HG02798 (cell line): ENCODE results near the gene KAZN.

Source experiments
- ATAC-seq: cut with Tn5 transposase; IDR thresholded peaks from one replicate; pipeline ENCODE4 v1.9.1; 2021; ENCODE audit warnings: mild to moderate bottlenecking; ENCODE audit not compliant: unreplicated experiment, poor library complexity

The KAZN gene

DNA sequence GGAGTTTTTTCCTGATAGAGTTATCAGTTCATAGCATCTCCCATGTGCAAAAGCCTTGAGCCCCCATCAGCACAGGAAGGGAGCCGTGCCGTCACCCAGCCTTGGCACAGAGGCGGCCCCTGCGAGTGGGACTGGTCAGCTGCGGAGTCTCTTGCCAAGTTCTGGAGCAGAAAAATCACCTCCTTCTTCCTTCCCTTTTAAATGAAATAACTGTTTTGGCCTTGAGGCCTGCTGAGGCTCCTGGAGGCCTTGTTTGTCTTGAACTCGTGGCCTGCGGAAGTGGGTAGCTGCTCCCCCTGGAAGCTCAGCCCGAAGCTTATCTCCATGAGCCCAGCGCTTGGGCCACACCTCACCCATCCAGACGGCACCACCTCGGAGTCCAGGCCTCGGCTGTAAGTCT lies 409.4 kb downstream of the KAZN start:
- no peak for ATAC-seq

DNA sequence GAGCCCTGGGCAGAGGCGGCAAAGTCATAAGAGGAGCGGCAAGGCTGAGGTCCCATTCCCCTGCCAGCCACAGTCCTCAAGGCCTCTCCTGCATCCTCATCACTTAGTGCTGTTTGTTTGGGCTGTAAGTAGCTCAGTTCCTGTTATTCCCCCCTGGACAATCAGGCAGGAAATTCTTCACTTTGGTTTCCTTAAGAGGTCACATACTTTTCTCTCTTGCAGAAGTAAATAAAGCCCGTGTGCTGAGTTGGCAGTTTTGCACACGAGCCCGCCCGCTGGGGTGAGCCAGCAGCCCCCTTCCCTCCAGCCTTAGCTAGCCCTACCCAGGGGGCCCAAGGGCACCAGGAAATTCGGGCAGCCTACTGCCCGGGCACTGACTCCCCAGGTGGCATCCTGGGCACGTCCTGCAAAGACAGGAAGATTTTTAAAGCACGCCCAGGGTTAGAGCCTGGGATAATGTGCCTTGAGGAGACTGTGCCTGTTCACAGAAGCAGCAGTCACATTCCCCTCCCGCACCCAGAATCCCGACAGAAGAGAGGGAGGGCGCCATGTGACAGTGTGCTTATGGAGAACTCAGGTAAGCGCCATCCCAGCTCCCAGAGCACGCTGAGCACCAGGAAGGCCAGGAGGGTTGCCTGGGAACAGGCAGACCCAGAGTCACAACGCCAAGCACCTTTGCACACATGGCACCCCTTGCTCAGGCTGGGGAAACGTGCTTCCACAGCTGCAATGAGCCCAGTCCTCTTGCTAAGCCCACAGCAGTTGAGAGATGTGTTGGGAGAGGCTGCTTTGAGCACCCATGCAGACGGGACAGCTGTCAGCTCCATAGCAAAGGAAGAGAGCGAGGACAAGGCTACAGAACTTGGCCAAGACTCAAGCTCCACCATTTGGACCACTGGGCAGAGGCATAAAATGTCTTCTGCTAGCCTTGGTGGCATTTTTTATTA lies 410.6 kb downstream of the KAZN start:
- no peak for ATAC-seq

DNA sequence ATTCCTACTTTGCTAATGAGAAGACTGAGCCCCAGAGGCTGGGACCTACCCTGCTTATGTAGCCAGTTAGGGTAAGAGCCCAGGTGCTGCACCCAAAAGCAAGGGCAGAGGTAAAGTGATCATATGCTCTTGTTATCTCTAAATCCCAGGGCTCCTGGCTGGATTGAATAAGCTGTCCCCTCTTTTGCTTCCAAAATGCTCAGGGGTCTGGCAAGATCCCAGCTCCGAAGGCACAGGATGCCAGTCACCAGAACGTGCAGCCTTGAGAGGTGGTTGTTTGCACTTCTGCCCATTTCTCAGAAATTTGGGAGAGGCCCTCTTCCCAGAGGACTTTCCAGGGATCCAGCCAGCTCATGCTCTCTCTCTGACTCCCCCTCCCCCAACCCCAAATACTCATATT lies 412.7 kb downstream of the KAZN start:
- no peak for ATAC-seq

DNA sequence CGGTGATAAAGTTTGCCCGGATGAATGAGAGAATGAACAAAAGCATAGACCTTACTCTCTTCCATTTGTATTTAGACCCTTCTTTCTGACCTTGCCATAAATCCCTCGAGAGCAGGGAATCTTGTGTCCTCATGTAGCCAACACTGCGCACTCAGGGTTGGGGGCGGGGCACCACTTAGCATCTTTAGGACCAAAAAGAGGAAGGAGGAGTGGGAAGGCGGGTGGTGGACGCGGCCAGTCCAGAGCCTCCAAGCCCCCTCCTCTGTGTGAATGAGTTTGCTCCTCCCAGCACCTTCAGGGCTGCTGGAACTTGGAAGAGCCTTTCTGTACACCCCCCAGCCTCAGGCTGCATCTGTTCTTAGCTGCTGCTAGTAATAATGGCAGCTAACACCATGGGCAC lies 413.2 kb downstream of the KAZN start:
- no peak for ATAC-seq

DNA sequence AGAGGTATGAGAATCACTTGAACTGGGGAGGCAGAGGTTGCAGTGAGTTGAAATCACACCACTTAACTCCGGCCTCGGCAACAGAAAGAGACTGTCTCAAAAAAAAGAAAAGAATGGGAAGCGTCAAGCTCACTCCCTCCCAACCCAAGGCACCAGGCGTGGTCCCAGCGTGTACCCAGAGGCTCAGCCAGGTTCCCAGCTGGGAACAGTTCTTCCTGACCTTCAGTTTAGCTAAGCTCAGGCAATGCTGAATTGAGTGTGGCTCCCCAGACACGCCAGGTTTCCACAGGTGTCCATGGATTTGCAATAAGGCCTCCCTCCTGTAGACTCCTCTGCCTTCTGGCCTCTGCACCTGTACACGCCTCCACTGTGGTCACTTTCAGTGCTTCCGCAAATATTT lies 414.3 kb downstream of the KAZN start:
- no peak for ATAC-seq

DNA sequence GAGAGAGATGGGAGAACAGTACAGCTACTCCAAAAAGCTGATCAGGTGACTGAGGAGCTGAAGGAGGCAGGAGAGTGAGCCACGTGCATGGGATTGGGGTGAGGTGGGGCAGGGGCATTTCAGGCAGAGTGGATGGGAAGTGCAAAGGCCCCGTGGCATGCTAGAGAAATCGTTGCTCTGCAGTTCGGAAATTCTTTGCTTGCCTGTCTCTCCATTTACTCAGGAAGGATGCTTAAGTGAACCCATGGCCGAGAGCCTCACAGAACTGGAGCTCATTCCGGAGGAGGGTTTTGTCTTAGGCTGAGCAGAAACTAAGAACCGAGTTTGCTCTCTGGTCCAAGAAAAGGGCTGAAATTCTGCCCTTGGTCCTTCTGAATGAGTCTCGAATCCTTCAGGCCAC lies 415.3 kb downstream of the KAZN start:
- no peak for ATAC-seq

DNA sequence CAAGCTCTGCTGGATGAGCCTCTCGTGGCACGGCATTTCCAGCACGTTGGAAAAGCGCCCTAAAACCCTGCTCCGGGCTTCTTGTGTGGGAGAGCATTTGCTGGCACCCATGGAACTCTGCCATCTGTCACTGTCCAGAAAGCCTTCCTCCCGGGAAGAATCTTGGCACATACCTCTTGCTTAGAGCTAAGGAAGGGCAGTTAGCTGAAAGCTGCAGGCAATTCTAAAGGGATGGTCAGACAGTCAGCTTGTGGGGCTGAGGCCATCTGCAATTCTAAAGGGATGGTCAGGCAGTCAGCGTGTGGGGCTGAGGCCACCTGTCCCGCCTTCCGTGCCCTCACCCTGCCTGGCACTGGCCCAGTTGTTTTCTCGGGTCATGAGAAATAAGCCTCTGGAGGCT lies 416.0 kb downstream of the KAZN start:
- no peak for ATAC-seq

DNA sequence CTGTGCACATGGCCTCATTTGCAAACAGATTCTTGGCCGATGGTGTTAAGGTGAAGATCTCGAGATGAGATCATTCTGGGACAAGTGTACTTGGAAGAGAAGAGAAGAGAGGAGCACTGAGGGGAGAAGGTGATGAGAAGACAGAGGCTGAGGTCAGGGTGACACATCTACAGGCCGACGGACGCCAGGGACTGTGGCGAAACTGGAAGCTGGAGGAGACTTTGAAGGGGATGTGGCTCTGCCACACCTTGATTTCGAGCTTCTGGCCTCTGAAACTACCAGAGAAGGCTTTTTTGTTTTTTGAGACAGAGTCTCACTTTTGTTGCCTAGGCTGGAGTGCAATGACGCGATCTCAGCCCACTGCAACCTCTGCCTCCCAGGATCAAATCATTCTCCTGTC lies 417.5 kb downstream of the KAZN start:
- ATAC-seq: no peak

DNA sequence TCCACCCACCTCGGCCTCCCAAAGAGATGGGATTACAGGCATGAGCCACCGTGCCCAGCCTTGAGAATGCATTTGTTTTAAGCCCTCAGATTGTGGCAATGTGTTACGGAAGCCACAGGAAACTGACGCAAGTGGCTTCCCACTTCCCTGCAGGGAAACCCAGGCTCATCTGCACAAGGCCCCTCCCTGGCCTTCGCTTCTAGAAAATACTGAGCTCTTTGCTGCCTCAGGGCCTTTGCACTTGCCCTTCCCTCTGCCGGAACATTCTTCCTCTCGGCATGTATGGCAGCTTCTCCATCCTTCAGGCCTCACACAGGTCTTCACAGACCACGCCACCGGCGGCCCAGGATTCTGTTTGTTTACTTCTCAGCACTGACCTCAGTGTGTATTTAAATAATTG lies 418.0 kb downstream of the KAZN start:
- ATAC-seq: no peak

DNA sequence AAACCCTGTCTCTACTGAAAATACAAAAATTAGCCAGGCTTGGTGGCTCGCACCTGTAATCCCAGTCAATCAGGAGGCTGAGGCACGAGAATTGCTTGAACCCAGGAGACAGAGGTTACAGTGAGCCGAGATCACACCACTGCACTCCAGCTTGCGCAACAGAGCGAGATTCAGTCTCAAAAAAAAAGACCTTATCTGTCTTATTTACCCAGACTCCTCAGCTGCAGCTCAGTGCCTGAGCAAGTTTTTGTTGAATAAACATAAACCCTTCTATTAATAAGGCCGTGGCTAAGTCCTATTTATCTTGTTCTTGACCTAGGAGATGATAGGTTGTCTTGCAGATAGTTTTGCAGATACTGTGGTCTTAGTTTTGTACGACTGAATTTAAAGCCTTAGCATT lies 418.6 kb downstream of the KAZN start:
- ATAC-seq: no peak

DNA sequence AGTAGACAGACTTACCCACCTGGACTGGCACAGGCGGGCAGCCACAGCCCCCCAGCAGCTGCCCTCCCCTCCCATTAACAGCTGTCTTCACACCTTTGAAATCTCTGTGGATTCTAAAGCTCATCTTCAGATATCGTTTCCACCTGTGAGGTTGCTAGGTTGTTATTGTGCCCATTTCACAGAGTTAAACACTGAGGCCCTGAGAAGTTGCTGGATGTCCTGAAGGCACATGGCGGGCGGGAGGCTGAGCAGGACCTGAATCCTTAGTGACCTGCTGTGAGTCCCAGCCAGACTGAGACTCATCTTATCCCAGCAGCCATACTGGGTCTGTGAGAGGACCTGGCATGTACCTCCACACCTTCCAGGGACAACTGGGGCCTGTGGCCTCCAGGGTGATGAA lies 420.3 kb downstream of the KAZN start:
- ATAC-seq: no peak

DNA sequence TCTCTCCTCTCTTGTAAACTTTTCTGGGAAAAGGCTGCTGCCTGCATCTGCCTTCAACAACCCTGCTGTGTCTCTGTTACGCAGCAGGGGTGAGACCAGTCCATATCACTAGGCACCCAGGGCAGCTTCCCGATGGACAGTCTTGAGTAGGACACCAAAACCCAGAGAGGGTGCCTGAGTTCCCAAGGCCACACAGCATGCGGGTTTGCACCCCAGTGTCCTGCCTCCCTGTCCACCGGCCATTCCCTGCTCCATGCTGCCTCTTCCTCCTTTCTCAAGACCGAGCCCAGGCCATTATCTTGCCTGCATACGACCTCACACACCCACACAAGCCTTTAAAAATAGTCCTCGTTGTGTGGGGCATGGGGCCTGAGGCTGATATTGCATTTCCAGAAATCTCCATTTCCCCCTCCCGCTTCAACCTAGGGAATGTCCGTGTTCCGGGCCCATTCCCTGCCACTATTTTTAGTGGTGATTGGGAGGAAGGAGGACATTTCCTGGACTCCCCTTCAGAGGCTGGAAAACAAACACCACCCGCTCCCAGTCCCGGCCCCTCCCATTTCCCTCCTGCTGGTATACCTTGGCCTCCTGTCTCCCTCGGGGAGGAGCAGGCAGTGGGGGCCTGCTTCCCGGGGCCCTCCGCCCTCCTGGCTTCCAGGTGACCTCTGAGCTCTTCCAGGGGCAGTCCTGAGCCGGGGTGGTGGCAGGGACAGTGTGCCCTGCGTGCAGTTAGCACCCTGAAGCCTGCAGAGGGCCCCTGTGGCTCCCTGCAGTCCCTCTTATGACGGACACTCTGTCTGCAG lies 422.7 kb downstream of the KAZN start:
- no peak for ATAC-seq

DNA sequence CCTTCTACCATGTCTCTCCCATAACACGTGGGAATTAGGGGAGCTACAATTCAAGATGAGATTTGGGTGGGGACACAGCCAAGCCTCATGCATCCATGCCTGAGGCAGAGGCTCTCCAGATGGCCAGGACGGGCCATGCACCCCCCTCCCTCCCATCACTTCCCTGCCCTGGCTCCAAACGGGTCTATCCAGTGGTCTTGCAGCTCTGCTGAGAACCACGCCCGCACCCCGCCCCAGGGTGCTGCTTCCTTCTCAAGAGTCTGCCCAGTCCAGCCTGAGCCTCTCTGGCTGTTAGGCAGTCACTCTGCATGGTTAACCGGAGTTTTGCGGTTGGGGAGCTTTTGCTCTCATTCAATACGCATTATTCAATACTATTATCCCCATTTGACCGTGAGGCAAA lies 423.6 kb downstream of the KAZN start:
- no peak for ATAC-seq

DNA sequence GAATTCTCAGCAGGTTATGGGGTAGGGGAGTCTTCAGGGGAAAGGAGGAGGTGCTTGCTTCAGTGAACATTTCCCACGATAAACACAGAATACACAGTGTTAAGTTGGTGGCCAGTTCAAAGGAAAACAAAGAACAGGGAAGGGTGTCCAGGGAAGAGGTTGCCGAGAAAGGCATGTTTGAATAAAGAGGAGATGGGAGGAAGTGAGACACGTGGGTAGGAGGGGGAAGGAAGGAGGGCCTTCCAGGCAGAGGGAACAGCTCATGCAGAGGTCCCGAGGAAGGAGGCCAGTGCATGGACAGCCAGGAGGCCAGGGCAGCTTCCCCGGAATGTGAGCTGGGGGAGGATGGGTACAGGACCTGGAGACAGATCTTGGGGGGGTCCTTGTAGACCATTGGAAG lies 424.7 kb downstream of the KAZN start:
- ATAC-seq: no peak

DNA sequence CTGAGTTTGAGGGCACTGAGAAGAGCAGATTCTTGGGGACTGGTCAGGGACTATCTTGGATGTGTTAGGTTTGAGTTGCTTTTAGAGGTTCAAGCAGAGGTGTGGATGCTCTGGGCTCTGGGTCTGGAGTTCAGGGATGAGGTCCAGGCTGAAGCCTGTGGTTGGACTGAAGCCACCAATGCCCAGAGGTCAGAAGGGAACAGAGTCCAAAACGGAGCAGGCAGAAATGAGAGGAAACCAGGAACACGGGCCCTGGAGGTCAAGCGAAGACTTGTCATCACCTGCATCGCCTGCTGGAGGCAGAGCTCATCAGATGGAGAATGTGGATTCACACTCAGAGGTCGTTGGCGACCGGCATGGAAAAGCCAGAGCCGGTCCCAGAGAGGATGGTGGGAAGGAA lies 425.5 kb downstream of the KAZN start:
- no peak for ATAC-seq

DNA sequence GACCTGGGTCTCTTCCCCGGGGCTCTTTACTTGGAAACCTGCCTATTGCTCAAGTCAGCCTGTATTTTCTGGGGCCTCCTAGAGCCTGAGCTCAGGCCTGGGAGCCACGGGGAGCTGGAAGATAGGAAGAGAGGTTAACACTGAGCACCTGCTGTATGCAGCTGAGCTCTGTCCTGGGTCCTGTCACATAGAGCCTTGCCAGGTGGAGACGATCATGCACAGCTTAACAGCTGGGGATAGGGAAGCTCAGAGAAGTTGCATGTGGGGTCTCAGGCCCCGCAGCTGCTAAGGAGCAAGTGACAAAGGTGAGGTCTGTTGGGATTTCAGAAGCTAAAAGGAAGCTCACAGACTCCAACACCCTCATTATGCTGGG lies 427.6 kb downstream of the KAZN start:
- no peak for ATAC-seq

DNA sequence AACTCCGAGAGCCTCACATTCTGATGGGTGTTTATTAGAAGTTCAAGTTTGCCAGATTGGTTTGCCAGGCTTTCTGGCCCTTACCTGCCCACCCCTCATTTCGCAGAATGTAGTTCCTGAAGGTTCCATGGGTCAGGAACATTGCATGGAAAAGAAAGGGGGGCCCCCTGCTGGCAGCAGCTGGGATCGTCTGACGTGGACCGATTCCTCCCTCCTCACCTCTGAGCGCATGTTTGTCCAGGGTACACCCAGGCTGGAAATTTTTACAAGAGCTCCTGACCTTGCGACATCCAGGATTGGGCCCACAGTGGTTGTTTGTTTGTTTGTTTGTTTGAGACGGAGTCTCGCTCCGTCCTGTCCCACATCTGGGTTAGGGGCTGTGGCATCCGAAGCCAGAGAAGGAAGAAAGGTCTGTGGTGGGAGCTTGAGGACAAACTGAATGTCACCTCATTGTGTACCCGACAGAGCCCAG lies 429.1 kb downstream of the KAZN start:
- no peak for ATAC-seq

DNA sequence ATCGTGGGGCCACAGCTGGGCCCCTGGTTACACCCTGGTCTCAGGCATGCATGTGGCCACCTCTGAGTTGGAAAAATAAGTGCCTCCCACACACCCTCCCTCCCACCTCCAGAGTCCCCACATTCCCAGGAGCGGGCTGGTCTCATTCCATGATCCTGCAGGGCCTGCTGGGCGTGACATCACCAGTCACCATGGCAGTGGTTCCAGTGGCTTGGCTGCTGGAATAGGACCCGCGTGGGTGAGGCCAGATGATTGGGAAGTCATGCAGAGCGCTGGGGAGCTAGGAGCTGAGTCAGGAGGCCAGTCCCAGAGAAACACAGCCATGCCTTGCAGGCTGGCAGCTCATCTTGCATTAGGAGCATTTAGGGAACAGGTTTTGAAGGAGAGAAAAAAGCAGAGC lies 429.6 kb downstream of the KAZN start:
- ATAC-seq: no peak

DNA sequence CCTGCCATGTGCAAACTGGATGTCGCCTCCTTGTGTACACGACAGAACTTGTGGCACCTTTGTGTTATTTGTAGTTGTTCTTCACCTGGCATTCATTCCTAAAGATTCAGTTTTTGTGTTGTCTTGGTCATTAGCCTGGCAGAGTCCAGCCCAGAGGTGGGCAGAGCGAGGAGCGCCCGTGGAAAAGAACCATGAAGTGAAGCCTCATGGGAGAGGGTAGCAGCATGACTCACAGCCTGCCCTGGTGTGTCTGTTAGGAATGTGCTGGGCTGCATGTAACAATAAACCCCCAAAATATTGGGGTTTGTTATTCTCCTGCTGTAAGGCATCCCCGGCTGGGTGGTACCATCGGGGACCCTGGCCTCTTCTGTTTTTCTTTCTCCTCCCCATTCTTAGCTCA lies 430.1 kb downstream of the KAZN start:
- no peak for ATAC-seq

DNA sequence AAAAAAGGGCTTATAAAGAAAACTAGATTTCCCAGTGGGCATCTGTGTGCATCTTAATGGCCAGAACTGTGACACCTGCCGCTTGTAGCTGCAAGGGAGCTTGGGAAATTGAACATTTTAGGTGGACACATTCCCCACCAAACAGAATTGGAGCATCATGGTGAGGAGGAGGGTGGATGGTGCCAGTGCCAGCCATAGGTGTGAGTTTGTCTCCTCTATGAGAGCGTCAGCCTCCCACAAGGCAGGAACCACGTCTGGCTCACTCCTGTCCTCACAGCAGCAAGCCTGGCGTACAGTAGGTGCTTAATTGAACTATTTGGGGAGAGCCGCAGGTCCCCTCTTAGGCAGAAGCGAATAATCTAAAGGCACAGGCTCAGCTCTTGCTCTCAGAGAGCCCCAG lies 430.6 kb downstream of the KAZN start:
- no peak for ATAC-seq

DNA sequence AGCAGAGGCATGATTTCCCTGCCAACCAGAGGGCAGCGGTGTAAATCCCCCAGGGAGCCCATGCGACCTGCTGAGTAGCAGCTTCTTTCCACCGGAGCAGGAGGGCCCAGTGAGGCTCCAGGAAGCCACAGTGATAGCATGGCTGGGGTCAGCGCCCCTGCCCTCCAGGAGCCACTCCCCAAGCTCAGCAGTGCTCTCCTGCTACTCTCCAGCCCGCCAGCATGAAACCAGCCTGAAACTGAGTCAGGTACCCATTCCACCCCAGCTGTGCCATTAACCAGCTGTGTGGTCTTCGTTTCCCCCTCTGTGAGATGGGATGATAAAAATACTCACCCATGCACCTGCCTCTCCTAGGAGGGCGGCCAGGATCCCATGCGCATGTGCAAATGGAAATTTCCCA lies 431.3 kb downstream of the KAZN start:
- no peak for ATAC-seq
